ENCODE results near the gene TMEM187.
A peak's percentile ranks its signal among the peaks of the same experiment; 100 is the strongest.

The TMEM187 gene

DNA sequence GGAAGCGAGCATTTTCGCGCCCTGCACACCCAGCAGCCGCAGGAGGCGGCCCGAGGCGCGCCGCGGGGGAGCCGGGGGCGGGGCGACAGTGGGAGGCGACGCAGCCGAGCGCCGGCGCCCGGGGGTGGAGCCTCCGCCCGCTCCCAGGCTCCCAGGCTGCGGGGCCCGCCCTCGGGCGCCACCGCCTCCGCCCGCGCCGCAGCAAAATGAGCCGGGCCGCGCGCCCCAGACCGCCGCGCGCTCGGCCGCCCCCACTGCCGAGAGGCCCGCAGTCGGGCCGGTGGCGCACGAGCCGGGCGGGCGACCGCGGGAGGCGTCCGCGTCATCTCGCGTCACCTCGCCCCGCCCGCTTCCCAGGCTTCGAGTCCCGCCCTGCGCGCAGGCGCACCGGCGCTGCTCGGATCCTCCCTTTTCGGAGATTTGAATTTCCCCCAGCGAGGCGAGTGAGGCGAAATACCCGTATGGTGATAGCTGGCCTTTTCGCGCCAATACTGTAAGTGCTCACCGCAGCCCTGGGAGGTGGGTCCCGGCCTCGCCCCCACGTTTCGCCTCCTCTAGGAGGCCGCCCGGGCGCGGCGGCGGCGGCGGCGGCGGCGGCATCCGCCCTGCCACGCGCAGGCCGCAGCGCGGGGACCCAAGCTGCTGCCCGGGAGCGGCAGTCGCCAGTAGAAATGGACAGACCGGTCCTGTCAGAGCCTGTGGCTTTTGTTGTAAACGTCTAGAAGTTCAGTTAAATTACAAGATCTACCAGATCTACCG is at the start of gene TMEM187:
TSS of gene TMEM187 (plus strand) at position 387 of the 759 bp plus-strand sequence. CDS start 9,309 bp downstream, outside the sequence.
- FAIRE-seq (peak; percentile 98), DNase-seq (ENCODE audit: insufficient read length, low spot score) (peak; percentile 73)

DNA sequence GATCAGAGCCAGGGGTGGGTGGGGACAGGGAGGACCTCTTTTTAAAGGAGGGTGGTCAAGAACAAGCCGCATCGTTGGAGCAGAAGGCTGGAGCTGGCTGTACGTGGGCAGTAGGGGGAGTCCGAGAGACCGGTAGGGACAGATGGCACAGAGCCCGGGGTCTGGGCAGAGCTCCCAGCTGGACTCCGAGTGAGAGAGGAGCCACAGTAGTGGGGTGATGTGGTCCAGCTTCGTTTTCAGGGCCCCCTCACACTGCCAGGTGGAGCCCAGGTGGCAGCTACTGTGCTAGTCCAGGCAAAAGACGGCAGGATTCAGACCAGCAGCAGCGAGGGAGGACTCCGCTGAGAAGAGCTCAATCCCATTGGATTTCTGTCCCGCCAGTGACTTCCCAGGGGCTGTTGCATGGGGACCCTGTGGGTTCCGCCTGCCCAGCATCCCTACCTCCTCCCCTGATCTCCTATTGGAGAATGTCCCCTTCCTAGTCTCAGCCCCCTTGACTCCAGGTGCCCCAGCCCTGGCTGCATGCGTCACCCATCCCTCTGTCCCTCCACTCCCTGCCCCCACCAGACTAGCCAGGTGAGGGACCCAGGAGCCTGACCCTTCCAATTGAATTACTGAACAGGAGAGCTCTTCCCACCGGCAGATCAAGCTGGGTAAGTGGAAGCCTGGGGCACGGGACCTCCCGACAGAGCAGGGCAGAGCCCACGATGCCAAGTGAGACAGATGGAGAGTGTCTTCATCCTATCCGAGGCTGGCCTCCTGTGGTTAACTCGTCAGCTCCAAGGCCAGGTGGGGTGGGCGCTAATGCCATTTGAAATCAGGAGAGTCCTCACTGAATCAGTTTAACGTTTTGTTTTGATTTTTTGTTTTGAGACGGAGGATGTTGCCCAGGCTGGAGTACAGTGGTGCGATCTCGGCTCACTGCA is 49.4 kb upstream of the TMEM187 start:
- DNase-seq (ENCODE audit: insufficient read length, low spot score) (no peak), FAIRE-seq (peak; percentile 93)

DNA sequence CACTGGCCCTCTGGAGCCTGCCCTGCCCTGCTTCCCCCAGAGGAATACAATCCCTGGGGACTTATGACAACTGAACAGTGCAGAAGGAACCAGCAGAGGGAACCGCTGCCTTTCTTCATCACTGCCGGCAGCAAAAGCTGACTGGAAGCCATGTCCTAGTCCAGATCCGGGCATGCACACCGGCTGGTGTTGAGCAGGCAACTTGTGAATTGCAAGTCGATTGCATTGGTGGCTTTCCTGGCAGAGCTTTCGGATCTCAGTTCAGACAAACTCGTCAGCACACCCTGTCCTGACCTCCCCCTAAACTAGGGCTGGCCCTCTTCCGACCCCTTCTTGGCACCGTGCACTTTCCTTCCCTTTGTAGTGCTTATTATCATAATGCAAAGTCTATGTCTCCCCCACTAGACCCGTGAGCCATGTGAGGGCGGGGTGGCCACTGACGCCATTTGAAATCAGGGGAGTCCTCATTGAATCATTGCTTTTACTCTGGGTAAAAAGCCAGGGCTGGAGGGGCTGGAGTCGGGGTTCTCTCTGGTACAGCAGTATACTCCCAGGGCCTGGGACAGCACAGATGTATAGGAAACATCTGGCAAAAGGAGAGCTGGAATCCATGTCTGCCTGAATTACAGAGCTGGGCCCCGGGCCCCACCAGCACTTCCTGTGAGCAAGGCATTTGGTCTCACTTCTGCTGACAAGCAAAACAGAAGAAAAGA is 48.2 kb upstream of the TMEM187 start:
- DNase-seq (ENCODE audit: insufficient read length, low spot score) (no peak), FAIRE-seq (peak; percentile 99)

GRCh38 chrX:153925387-153925738 is 47.2 kb upstream of the TMEM187 start:
- DNase-seq (ENCODE audit: insufficient read length, low spot score) = no peak
- no peak for FAIRE-seq

- FAIRE-seq (no peak), DNase-seq (ENCODE audit: insufficient read length, low spot score) (no peak)
Measured at GRCh38 chrX:153925739-153926551, 46.6 kb upstream of the TMEM187 start, which contains the start of gene ARHGAP4. Gene ARHGAP4, minus strand, starts transcription at chrX:153926264. Its CDS starts 62 bp downstream, at chrX:153926202.

GRCh38 chrX:153926552-153926857 is 46.0 kb upstream of the TMEM187 start:
- FAIRE-seq = no peak
- DNase-seq (ENCODE audit: insufficient read length, low spot score) = no peak

DNA sequence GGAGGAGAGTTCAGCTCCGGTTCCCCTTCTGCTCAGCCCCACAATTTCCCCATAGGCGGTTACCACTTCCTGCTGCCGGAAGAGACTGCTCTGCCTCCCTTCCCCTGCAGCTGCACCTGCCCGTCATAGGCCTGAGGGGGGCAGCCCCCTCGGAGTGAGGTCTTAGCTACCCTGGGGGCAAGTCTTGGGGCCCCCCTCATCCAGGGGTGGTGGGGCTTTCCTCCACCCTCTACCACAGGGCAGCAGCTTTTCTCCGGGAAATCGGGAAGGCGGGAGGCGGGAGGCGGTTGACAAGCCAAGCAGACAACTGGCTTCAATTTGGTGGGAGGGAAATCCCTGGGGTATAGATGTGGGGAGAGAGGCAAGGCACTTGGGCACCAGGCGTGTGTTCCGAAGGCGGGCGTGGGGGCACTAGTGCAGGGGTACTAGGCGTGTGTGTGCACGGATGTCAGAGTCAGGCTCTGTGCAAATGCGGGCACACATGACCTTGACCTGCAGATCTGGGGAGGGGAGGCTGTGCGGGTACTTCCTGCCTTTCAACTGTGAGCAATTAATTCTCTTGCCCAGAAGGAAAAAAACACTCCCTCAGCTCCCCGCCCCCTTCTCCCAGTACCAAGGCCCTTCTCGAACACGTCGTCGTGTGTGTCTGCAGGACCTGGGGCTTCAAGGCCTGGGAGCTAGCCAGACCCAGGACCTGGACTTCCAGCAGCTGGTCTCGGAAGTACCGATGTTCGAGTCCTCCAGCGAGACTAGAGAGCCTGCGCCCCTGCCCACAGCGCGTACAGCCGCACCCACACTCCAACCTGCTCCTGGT is 45.5 kb upstream of the TMEM187 start:
- FAIRE-seq = peak; percentile 99
- DNase-seq (ENCODE audit: insufficient read length, low spot score) = peak; percentile 70

GRCh38 chrX:153927672-153927921 is 45.0 kb upstream of the TMEM187 start:
- DNase-seq (ENCODE audit: insufficient read length, low spot score) = no peak
- no peak for FAIRE-seq

DNA sequence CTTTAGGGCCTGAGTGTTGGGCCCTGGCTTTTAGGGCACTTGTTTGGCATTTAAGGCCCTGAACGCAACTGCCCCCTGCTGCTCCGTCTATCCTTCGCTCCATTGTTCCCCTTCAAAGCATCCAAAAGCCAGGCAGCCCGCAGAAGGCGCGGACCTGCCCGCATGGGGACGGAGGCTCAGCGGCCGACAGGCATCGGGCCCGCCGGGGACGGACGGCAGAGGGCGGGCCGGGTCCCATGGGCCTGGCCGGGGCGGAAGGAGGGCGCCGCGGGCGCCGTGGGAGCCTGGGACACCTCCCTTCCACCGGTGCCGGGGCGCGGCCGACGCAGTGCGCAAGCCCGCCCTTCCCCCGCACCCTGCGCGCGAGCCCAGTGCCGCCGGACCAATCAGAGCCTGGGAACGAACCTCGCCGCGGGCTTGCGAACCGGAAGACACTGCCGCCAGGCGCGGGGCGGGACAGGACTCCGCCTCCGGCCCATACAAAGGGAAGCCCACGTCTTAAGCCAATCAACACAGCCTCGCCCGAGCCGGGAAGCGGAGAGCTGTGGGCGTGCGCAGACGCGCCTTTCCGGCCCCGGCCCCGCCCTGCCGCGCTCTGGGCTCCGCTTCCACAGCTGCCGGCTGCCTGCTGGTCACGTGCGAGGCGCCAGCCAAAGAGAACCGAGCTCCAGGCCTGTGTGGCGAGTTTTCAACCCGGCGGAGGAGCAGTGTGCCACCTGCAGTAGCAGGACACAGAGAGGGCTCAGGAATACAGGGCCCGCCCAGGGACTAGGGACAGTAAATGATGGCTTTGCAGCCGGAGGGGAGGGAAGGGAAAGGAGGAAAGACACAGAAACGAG is 44.4 kb upstream of the TMEM187 start:
- peak; percentile 84 for DNase-seq (ENCODE audit: insufficient read length, low spot score)
- FAIRE-seq = no peak

DNA sequence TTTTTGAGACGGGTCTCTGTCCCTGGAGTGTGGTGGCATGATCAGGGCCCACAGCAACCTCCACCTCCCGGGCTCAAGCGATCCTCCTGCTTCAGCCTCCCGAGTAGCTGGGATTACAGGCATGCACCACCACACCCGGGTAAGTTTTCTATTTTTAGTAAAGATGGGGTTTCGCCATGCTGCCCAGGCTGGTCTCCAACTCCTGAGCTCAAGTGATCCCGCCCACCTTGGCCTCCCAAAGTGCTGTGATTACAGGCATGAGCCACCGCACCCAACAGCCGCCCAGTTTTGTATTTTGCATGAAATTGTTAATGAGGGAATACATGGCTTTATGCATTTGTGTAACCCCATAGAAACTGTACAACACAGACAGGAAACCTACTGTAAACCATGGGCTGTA is 43.7 kb upstream of the TMEM187 start:
- DNase-seq (ENCODE audit: insufficient read length, low spot score) = no peak
- no peak for FAIRE-seq

GRCh38 chrX:153929576-153929975 is 43.0 kb upstream of the TMEM187 start:
- DNase-seq (ENCODE audit: insufficient read length, low spot score) = no peak
- no peak for FAIRE-seq

- no peak for DNase-seq (ENCODE audit: insufficient read length, low spot score)
- no peak for FAIRE-seq
Measured at GRCh38 chrX:153930011-153930910, 42.3 kb upstream of the TMEM187 start.

DNA sequence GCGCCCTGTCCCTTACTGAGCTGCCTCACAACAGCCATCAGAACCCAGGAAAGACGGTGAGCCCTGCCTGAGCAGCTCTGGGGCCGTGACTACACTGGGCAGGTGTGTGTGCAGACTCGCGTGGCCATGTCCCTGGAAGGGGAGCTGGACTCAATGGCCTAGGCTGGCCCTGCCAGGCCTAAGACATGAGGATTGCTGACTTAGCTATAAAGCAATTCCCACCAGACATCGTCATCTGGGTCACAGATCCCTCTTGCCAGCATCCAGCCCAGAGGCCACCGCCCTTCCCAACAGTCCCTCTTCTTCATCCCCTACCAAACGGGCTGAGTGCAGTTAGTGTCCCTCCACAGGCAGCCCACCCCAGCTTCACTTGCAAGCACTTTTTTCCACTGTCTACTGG is 41.4 kb upstream of the TMEM187 start:
- no peak for DNase-seq (ENCODE audit: insufficient read length, low spot score)
- FAIRE-seq = no peak

- no peak for DNase-seq (ENCODE audit: insufficient read length, low spot score)
- FAIRE-seq = no peak
Measured at GRCh38 chrX:153931748-153932147, 40.8 kb upstream of the TMEM187 start.

- DNase-seq (ENCODE audit: insufficient read length, low spot score) (no peak), FAIRE-seq (no peak)
Measured at GRCh38 chrX:153932220-153932915, 40.2 kb upstream of the TMEM187 start.

- FAIRE-seq (peak; percentile 80), DNase-seq (ENCODE audit: insufficient read length, low spot score) (no peak)
Measured at GRCh38 chrX:153933748-153934147, 38.8 kb upstream of the TMEM187 start.

- peak; percentile 58 for FAIRE-seq
- no peak for DNase-seq (ENCODE audit: insufficient read length, low spot score)
Measured at GRCh38 chrX:153934148-153934761, 38.3 kb upstream of the TMEM187 start.

All from GM19239 (cell line).